Activated B cell treated with CpG ODN at 0.5 μM for 24 hours (primary cell): ENCODE results near the gene FBRS. TPM values are rescaled to one million over a fixed set of nuclear protein-coding genes. Genes with fewer than 3 reads are reported as not detected.
A peak's percentile ranks its signal among the peaks of the same experiment; 100 is the strongest.

ENCODE experiments used
- ATAC-seq: fragments of 200-7000 bp; cut with Tn5 transposase; one replicate; pipeline ENCODE4 v1.10.0; 2021; ENCODE audit warnings: low read depth, mild to moderate bottlenecking, moderate library complexity
- CTCF ChIA-PET: fragments of 350-600 bp; sonication (Branson Sonifier 250); formaldehyde crosslinking; loops from one replicate; lab custom pipeline; 2021; ENCODE audit warnings: antibody characterized with exemption; lab: Charles Lee
- POLR2A ChIA-PET: fragments of 350-600 bp; sonication (Branson Sonifier 250); formaldehyde crosslinking; loops from one replicate; lab custom pipeline; 2021; ENCODE audit warnings: antibody characterized with exemption; lab: Charles Lee
- DNase-seq: peaks from one replicate; pipeline ENCODE4 v3.0.0; 2022
- H3K27ac Mint-ChIP-seq: one replicate; pipeline ENCODE4 v1.8.0; 2020; ENCODE audit warnings: mixed read lengths
- H3K27me3 Mint-ChIP-seq: one replicate; pipeline ENCODE4 v1.8.0; 2021; ENCODE audit warnings: mixed read lengths
- H3K36me3 Mint-ChIP-seq: one replicate; pipeline ENCODE4 v1.8.0; 2021; ENCODE audit warnings: low read depth, mixed read lengths
- H3K4me1 Mint-ChIP-seq: one replicate; pipeline ENCODE4 v1.8.0; 2021; ENCODE audit warnings: mixed read lengths
- H3K4me3 Mint-ChIP-seq: one replicate; pipeline ENCODE4 v1.8.0; 2020; ENCODE audit warnings: mild to moderate bottlenecking, mixed read lengths
- H3K9me3 Mint-ChIP-seq: one replicate; pipeline ENCODE4 v1.8.0; 2020; ENCODE audit warnings: mixed read lengths
- CTCF ChIP-seq: fragments of 200-600 bp; IDR thresholded peaks from one replicate; pipeline ENCODE4 v1.8.0; 2022; ENCODE audit warnings: antibody characterized with exemption, mild to moderate bottlenecking
- intact Hi-C: fragments of 100-400 bp; cut with micrococcal nuclease; formaldehyde crosslinking; loops from one replicate; pipeline ENCODE4 v1.15.1; 2024
- total RNA-seq: library from RNA; stranded (reverse); gene quantifications from 2 replicates; pipeline ENCODE4 v1.2.3, GENCODE V29; 2022

The FBRS gene
- total RNA-seq, 1 donor from 2014 or later, result 204 TPM

GRCh38 chr16:30658731-30659506, 688 bp downstream of the FBRS start:
- peaks cover 69% of the 10 kb centered on the region for H3K36me3 Mint-ChIP-seq
- intact Hi-C loops, result loop anchor here (1.0 to 10.0 kb wide), 19 partner anchors 9 to 796 kb away; partner anchors contain the start of genes ALDOA, CDIPT, CFAP119 and DCTPP1
- no peaks in the 10 kb centered on the region for H3K27me3 Mint-ChIP-seq
- no peaks in the 10 kb centered on the region for H3K9me3 Mint-ChIP-seq
- CTCF ChIA-PET, result interaction anchor here (0.7 to 4.2 kb wide), 7 partner anchors 8 to 567 kb away, joined by 3 to 44 read pairs (median 4); partner anchors contain the start of genes PRR14 and TBX6
- H3K4me3 Mint-ChIP-seq, result peak overlapping the region; percentile 98
- no peak for TF ChIP-seq CTCF
- ATAC-seq (peak; percentile 58), DNase-seq (peak; percentile 76)
- peak overlapping the region; percentile 100 for H3K27ac Mint-ChIP-seq
- POLR2A ChIA-PET, result interaction anchor here (0.6 to 4.4 kb wide), 51 partner anchors 8 to 1215 kb away, joined by 3 to 107 read pairs (median 6); partner anchors contain the start of genes ALDOA, CORO1A, DCTPP1 and FUS
- peaks cover 44% of the 10 kb centered on the region for H3K4me1 Mint-ChIP-seq

- ATAC-seq, result no peak
- DNase-seq, result peak; percentile 46
- Mint-ChIP-seq H3K4me1 (peaks cover 44% of the 10 kb centered on the region), H3K4me3 (peak overlapping the region; percentile 93), H3K27ac (peak overlapping the region; percentile 97), H3K9me3 (no peaks in the 10 kb centered on the region), H3K36me3 (peaks cover 63% of the 10 kb centered on the region), H3K27me3 (no peaks in the 10 kb centered on the region)
- intact Hi-C loops, result loop anchor here (1.0 to 10.0 kb wide), 4 partner anchors 35 to 595 kb away; partner anchors contain the start of genes ALDOA, CFAP119 and RNF40
- ChIA-PET POLR2A (interaction anchor here (0.5 to 4.4 kb wide), 40 partner anchors 7 to 698 kb away, joined by 3 to 107 read pairs (median 6); partner anchors contain the start of genes ALDOA, DCTPP1, ITGAL and PHKG2), CTCF (interaction anchor here (0.8 to 4.2 kb wide), 7 partner anchors 9 to 568 kb away, joined by 3 to 44 read pairs (median 5); partner anchors contain the start of genes DCTPP1, PRR14 and TBX6)
- no peak for TF ChIP-seq CTCF
These were observed 1.5 kb downstream of the FBRS start for GRCh38 chr16:30659507-30660423.

GRCh38 chr16:30660424-30661261, 2.4 kb downstream of the FBRS start:
- CTCF ChIA-PET, result interaction anchor here (0.8 to 4.2 kb wide), 5 partner anchors 10 to 231 kb away, joined by 3 to 44 read pairs (median 9); partner anchors contain the start of genes DCTPP1 and PRR14
- POLR2A ChIA-PET, result interaction anchor here (0.5 to 4.4 kb wide), 27 partner anchors 8 to 599 kb away, joined by 3 to 107 read pairs (median 5); partner anchors contain the start of genes PHKG2, PRR14, SEPTIN1 and SRCAP
- peaks cover 64% of the 10 kb centered on the region for H3K36me3 Mint-ChIP-seq
- ATAC-seq (no peak), DNase-seq (peak; percentile 62)
- H3K4me3 Mint-ChIP-seq, result peak overlapping the region; percentile 93
- H3K9me3 Mint-ChIP-seq, result no peaks in the 10 kb centered on the region
- H3K27ac Mint-ChIP-seq, result peak overlapping the region; percentile 97
- no peak for TF ChIP-seq CTCF
- H3K27me3 Mint-ChIP-seq, result no peaks in the 10 kb centered on the region
- intact Hi-C loops, result loop anchor here (1.0 kb wide), 1 partner anchor 34 kb away; no protein-coding TSS in a partner anchor
- H3K4me1 Mint-ChIP-seq, result peaks cover 44% of the 10 kb centered on the region

GRCh38 chr16:30662449-30662848, 4.2 kb downstream of the FBRS start:
- H3K4me1 Mint-ChIP-seq, result peaks cover 35% of the 10 kb centered on the region
- ChIA-PET CTCF (interaction anchor here (4.2 kb wide), 1 partner anchor 31 kb away, joined by 44 read pairs; no protein-coding TSS in a partner anchor), POLR2A (interaction anchor here (1.3 kb wide), 1 partner anchor 31 kb away, joined by 4 read pairs; no protein-coding TSS in a partner anchor)
- no peak for ATAC-seq
- H3K4me3 Mint-ChIP-seq, result no peak overlapping the region
- no peaks in the 10 kb centered on the region for H3K27me3 Mint-ChIP-seq
- intact Hi-C loops, result no loop called here
- H3K9me3 Mint-ChIP-seq, result no peaks in the 10 kb centered on the region
- no peak for DNase-seq
- H3K27ac Mint-ChIP-seq, result no peak overlapping the region
- H3K36me3 Mint-ChIP-seq, result peaks cover 71% of the 10 kb centered on the region
- TF ChIP-seq CTCF, result no peak
